Heart left ventricle (tissue), 16 donors: ENCODE results near the gene TMEM39A. TPM values are rescaled to one million over a fixed set of nuclear protein-coding genes. Genes with fewer than 3 reads are reported as not detected.
A peak's percentile ranks its signal among the peaks of the same experiment; 100 is the strongest.

Experiments used
- ATAC-seq, 4 donors: fragments of 200-7000 bp; cut with Tn5 transposase; one replicate each; pipeline ENCODE4 v1.9.1; 2020 to 2022; ENCODE audit warnings: moderate library complexity in 4 of 4, mild to moderate bottlenecking in 3 of 4, moderate number of reproducible peaks in 1 of 4
- DNase-seq, 5 donors: peaks; one replicate each; pipeline ENCODE4 v3.0.0-alpha.2; 2020
- H3K27ac ChIP-seq, 12 donors: fragments of 200-600 bp; sonication (generic) in 4 of 12; one replicate each; pipeline versions ENCODE4 v1.5.0 to v1.8.0; 2016 to 2022; ENCODE audit warnings: mild to moderate bottlenecking in 2 of 12
- H3K27me3 ChIP-seq, 9 donors: fragments of 200-600 bp; sonication (generic) in 2 of 9; one replicate each; pipeline versions ENCODE4 v1.5.1 to v1.8.0; 2016 to 2022; ENCODE audit warnings: mild to moderate bottlenecking in 3 of 9
- H3K36me3 ChIP-seq, 9 donors: fragments of 200-600 bp; sonication (generic) in 2 of 9; one replicate each; pipeline versions ENCODE4 v1.5.0 to v1.8.0; 2018 to 2022; ENCODE audit warnings: mild to moderate bottlenecking in 2 of 9
- H3K4me1 ChIP-seq, 12 donors: fragments of 200-600 bp; sonication (generic) in 4 of 12; one replicate each; pipeline versions ENCODE4 v1.5.0 to v1.8.0; 2016 to 2022; ENCODE audit warnings: mild to moderate bottlenecking in 3 of 12
- H3K4me3 ChIP-seq, 12 donors: fragments of 200-600 bp; sonication (generic) in 4 of 12; one replicate each; pipeline versions ENCODE4 v1.5.0 to v1.8.0; 2017 to 2022; ENCODE audit warnings: mild to moderate bottlenecking in 9 of 12, moderate library complexity in 4 of 12
- H3K9me3 ChIP-seq, 12 donors: fragments of 200-600 bp; sonication (generic) in 4 of 12; one replicate each; pipeline versions ENCODE4 v1.5.0 to v1.8.0; 2016 to 2022; ENCODE audit warnings: mild to moderate bottlenecking in 1 of 12
- POLR2A ChIP-seq, 2 donors: fragments of 450-650 bp; IDR thresholded peaks; one replicate each; pipeline ENCODE4 v1.6.1; 2017; ENCODE audit warnings: antibody characterized with exemption in 2 of 2, mild to moderate bottlenecking in 2 of 2, moderate library complexity in 2 of 2
- WGBS, 4 donors: extraction: QIAGEN DNeasy Blood & Tissue Kit in 2 of 4; methylation state at CpG; one replicate each; pipeline versions ENCODE4 v1.1.5 to v1.1.7; 2013 to 2018; 5-methylcytosine and 5-hydroxymethylcytosine counted together
- intact Hi-C, 10 donors: fragments of 100-400 bp; cut with DNase I; formaldehyde crosslinking; loops; one replicate each; pipeline versions ENCODE4 v1.11.1 to v1.14.2; 2022
- polyA plus RNA-seq, 2 donors: library from polyadenylated mRNA; stranded (reverse); fragments of 200-250 nt; gene quantifications; one replicate each; pipeline ENCODE4 v1.2.3, GENCODE V29; 2013
- total RNA-seq, 9 donors: library from RNA; depleted of rRNA in 2 of 9; stranded (reverse); fragments of >200 nt in 2 of 9; fragmentation: NEBNext Ultra II Directional in 3 of 9; extraction: Animal tissue kit (Norgen Biotek cat#: 25700) in 3 of 9; gene quantifications; one replicate each; pipeline versions ENCODE4 v1.1.0 to v1.2.4, GENCODE V29; 2016 to 2023
- TF ChIP-seq, protein P1 (sequence below), 12 donors: fragments of 200-600 bp; sonication (generic) in 4 of 12; IDR thresholded peaks; one replicate each; pipeline versions ENCODE4 v1.5.0 to v1.8.0; 2018 to 2022; ENCODE audit warnings: antibody characterized with exemption in 12 of 12, mild to moderate bottlenecking in 5 of 12
- donor health status: ischemic (EF 13 %, LVEDD 7.1; RV severe dilation, severe dysfunction).
- donor health status: healthy with polysubstance abuse.
- donor health status: DM: no; HTN: yes; CAD: no.
- donor health status: DM: no; HTN: no; CAD: no.
- donor health status: ischemic (EF 25% LVEDD 6.9; RV normal size, moderate dysfunction).
- donor health status: ischemic (EF 25% LVEDD 5.7; RV mildly dilated, moderate dysfunction).
- donor health status: healthy.
- donor health status: DM: yes; HTN: yes; CAD: no.
- donor health status: ischemic (EF 35%, LVEDD 5.7; RV mildly dilated, moderate dysfunction).
- donor health status: nonischemic (EF 11% LVEDD 7.7; RV severe dilation, severe dysfunction).
- donor health status: DM: yes; HTN: yes; CAD: no.
- donor health status: PGD.
- donor health status: ischemic (EF 29% LVEDD 5.4; RV normal size, mild dysfunction).
- donor health status: nonischemic (EF 23%, LVEDD 6.1; RV moderate dilation, normal function).

TMEM39A gene
- total and polyA plus RNA-seq, 11 donors, result 4.8 to 21.0 (median 15.6) TPM

DNA sequence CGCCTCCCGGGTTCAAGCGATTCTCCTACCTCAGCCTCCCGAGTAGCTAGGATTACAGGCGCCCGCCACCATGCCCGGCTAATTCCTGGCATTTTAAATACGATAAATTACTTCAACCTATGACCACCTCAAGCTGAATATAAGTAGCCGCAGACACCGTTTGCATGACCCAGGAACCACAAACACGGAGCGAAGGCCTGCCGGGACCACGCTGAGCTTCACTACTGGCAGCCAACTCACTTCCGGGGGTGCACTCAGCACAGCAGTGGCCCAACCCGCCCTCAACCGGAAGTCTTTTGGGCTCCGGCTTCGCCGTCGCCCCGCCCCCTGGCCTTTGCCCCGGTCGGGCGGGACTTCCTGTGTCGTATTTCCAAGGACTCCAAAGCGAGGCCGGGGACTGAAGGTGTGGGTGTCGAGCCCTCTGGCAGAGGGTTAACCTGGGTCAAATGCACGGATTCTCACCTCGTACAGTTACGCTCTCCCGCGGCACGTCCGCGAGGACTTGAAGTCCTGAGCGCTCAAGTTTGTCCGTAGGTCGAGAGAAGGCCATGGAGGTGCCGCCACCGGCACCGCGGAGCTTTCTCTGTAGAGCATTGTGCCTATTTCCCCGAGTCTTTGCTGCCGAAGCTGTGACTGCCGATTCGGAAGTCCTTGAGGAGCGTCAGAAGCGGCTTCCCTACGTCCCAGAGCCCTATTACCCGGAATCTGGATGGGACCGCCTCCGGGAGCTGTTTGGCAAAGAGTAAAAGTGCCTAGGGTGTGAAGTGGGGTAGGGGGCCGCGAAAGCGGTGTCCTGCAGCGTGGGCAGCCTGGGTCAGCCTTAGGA, 35.0 kb upstream of the TMEM39A start, which contains the start of gene TIMMDC1:
Gene TIMMDC1, plus strand, starts transcription at position 362 of the 826 bp plus-strand sequence. Its CDS starts 187 bp downstream, at position 549.
- H3K36me3 ChIP-seq, result peaks cover 0 to 27% (median 7%) of the 10 kb centered on the region in 9 donors
- ATAC-seq (peak; percentile 99 to 100 (median 99)), DNase-seq (peak; percentile 98)
- peak within 1 kb of the TSS; percentile 89 to 98 (median 95) for H3K27ac ChIP-seq
- peaks cover 9 to 38% (median 27%) of the 10 kb centered on the region in 12 donors for H3K4me1 ChIP-seq
- no peaks in the 10 kb centered on the region for H3K9me3 ChIP-seq
- no peaks in the 10 kb centered on the region for H3K27me3 ChIP-seq
- 0 to 2% (median 1%) methylated on average over 35 to 58 of the region's 58 CpGs for WGBS, 4 donors
- TF ChIP-seq POLR2A (IDR thresholded peaks at IDR 0.05), result peak; percentile 81 to 87
- TF ChIP-seq, protein P1, sequence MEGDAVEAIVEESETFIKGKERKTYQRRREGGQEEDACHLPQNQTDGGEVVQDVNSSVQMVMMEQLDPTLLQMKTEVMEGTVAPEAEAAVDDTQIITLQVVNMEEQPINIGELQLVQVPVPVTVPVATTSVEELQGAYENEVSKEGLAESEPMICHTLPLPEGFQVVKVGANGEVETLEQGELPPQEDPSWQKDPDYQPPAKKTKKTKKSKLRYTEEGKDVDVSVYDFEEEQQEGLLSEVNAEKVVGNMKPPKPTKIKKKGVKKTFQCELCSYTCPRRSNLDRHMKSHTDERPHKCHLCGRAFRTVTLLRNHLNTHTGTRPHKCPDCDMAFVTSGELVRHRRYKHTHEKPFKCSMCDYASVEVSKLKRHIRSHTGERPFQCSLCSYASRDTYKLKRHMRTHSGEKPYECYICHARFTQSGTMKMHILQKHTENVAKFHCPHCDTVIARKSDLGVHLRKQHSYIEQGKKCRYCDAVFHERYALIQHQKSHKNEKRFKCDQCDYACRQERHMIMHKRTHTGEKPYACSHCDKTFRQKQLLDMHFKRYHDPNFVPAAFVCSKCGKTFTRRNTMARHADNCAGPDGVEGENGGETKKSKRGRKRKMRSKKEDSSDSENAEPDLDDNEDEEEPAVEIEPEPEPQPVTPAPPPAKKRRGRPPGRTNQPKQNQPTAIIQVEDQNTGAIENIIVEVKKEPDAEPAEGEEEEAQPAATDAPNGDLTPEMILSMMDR (IDR thresholded peaks at IDR 0.05), result no peak
- intact Hi-C loops, result loop anchor here in 5 of 10 donors (1.0 to 10.0 kb wide), 5 partner anchors 30 to 186 kb away; partner anchors contain the start of genes TMEM39A (in 2 of the 5), COX17 (in 1 of the 5) and POGLUT1 (in 1 of the 5)
- H3K4me3 ChIP-seq, result peak within 1 kb of the TSS; percentile 47 to 93 (median 74)

DNA sequence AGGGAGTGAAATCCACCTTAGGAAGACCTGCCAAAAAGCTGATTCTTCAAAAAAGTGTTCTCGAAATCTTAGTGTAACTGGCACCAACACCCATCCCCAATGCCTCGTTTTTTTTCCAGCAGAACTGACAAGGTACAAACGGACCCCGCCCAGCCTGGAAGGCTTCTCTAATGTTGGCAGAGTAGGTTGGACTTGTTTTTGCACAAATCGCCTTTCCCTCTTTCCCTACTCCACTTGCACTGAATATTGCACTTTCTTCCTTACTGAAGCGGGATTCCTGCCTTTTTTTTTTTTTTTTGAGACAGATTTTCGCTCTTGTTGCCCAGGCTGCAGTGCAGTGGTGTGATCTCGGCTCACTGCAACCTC, 34.4 kb upstream of the TMEM39A start:
- 5 to 13% (median 11%) methylated on average over 8 of the region's 8 CpGs for WGBS, 4 donors
- TF ChIP-seq, protein P1 (IDR thresholded peaks at IDR 0.05), result no peak
- TF ChIP-seq POLR2A (IDR thresholded peaks at IDR 0.05), result no peak
- no peaks in the 10 kb centered on the region for H3K9me3 ChIP-seq
- H3K27me3 ChIP-seq, result no peaks in the 10 kb centered on the region
- intact Hi-C loops, result loop anchor here in 5 of 10 donors (1.0 to 10.0 kb wide), 6 partner anchors 29 to 187 kb away; partner anchors contain the start of genes POGLUT1 (in 2 of the 5), TMEM39A (in 2 of the 5) and COX17 (in 1 of the 5)
- peaks cover 9 to 38% (median 27%) of the 10 kb centered on the region in 12 donors for H3K4me1 ChIP-seq
- H3K36me3 ChIP-seq, result peaks cover 0 to 25% (median 4%) of the 10 kb centered on the region in 9 donors
- DNase-seq (peak in 1 of 5 donors; percentile 34), ATAC-seq (peak in 2 of 4 donors; percentile 1)
- H3K4me3 ChIP-seq, result peak overlapping the region; percentile 47 to 93 (median 74)
- peak overlapping the region in 11 of 12 donors; percentile 89 to 98 (median 95) for H3K27ac ChIP-seq

DNA sequence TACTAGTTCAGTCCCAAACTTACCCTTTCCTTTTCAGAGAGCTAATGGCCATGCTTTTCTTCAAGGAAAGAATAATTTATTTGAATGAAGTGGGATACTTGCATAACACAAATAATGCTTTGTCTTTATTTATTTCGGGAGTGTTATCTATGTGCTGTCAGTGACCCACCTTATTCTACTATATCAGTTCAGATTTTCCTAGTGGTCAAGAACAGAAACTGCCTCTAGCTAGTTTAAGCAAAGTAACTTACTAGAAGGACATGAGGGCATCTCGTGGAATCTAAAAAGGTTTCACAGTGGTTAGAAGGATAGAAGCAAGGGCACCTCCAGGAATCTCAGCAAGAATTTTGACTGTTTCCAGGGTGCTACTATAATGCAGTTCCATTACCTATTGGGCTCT, 31.2 kb upstream of the TMEM39A start:
- Histone ChIP-seq H3K4me3 (no peak overlapping the region), H3K36me3 (peaks cover 0 to 33% (median 12%) of the 10 kb centered on the region in 9 donors), H3K4me1 (peaks cover 4 to 17% (median 8%) of the 10 kb centered on the region in 12 donors), H3K27ac (no peak overlapping the region), H3K27me3 (no peaks in the 10 kb centered on the region), H3K9me3 (no peaks in the 10 kb centered on the region)
- DNase-seq (no peak), ATAC-seq (no peak)
- 76 to 88% (median 79%) methylated on average over 2 of the region's 2 CpGs for WGBS, 4 donors
- intact Hi-C loops, result loop anchor here in 2 of 10 donors (10.0 kb wide), 1 partner anchor 190 kb away; no protein-coding TSS in a partner anchor
- no peak for TF ChIP-seq POLR2A (IDR thresholded peaks at IDR 0.05)
- TF ChIP-seq, protein P1 (IDR thresholded peaks at IDR 0.05), result no peak

DNA sequence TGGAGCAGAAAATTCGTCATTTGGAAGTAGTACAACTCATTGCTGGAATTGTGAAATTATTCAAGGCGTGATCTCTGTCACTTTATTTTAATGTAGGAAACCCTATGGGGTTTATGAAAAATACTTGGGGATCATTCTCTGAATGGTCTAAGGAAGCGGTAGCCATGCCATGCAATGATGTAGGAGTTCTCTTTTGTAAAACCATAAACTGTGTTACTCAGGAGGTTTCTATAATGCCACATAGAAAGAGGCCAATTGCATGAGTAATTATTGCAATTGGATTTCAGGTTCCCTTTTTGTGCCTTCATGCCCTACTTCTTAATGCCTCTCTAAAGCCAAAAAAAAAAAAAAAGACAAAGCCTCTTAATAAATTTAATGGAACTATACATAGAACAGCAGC, 29.4 kb upstream of the TMEM39A start:
- no peak overlapping the region for H3K27ac ChIP-seq
- no peaks in the 10 kb centered on the region for H3K27me3 ChIP-seq
- 91 to 96% (median 94%) methylated on average over 3 of the region's 3 CpGs for WGBS, 4 donors
- ATAC-seq (no peak), DNase-seq (no peak)
- H3K9me3 ChIP-seq, result no peaks in the 10 kb centered on the region
- intact Hi-C loops, result loop anchor here in 2 of 10 donors (10.0 kb wide), 1 partner anchor 192 kb away; no protein-coding TSS in a partner anchor
- H3K36me3 ChIP-seq, result peaks cover 0 to 50% (median 23%) of the 10 kb centered on the region in 9 donors
- peaks cover 0 to 10% (median 4%) of the 10 kb centered on the region in 12 donors for H3K4me1 ChIP-seq
- no peak overlapping the region for H3K4me3 ChIP-seq
- no peak for TF ChIP-seq POLR2A (IDR thresholded peaks at IDR 0.05)
- TF ChIP-seq, protein P1 (IDR thresholded peaks at IDR 0.05), result no peak
